ENCODE results near the gene DCDC2C. TPM values are rescaled to one million over a fixed set of nuclear protein-coding genes. Genes with fewer than 3 reads are reported as not detected.

Gene DCDC2C
- total RNA-seq, 2 experiments from 2014 or later, result not detected

DNA sequence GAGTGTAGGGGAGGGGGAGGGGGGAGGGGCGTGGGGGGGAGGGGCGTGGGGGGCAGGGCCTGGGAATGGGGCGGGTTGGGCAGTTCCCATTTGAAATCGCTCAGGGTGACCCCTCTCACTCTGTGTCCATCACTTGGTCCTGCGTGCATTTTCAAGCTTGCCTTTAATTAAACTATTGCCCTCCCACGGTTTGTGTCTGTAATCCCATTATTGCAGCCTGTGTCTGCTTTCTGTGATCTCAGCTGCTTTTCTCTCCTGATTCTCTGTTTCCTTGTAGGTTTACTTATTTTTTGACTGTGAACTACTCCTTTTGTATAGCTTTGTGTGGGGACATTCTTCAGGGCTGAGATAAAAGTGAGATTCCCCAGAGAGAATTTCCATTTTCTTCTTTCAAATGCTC, 1.3 kb downstream of the DCDC2C start:
- ChIA-PET CTCF (no interaction called here), POLR2A (no interaction called here)

DNA sequence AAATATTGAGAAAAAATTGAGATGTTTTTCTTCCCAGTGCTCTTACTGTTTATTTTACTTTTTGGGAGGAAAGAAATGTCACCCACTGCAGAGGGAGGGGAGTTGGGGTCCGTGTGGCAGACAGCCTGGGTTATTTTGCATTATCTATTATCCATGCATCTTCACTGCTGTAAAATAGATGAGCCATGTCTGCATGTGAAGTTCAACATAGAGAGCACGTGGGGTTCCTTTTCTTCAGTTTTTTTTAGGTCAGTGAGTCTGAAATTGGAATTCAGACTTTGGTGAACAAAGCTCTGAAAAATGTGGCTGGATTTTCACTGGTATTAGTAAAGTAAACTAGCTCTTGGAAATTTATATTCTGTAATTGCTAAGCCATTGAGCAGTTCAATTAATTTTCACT, 2.4 kb downstream of the DCDC2C start:
- POLR2A ChIA-PET, result no interaction called here
- CTCF ChIA-PET, result no interaction called here

DNA sequence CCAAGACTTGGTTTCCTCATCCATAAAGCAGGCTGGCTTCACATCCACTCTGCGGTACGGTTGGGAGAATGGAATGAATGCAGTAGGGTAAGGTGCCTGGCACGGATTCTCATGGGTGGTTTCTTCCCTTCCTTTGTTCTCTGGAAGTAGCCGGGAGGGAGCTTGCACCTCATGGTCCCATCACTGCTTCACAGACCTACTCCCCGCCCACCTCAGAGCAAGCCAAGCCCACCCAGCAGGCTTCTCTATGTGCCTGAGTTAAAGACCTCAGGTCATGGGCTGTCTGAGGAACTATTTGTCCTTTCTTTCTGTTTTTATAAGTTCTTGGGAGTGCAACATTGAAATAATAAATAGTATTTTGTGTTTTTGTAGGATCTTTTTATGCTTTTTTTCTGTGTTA, 3.5 kb downstream of the DCDC2C start:
- POLR2A ChIA-PET, result no interaction called here
- CTCF ChIA-PET, result no interaction called here

DNA sequence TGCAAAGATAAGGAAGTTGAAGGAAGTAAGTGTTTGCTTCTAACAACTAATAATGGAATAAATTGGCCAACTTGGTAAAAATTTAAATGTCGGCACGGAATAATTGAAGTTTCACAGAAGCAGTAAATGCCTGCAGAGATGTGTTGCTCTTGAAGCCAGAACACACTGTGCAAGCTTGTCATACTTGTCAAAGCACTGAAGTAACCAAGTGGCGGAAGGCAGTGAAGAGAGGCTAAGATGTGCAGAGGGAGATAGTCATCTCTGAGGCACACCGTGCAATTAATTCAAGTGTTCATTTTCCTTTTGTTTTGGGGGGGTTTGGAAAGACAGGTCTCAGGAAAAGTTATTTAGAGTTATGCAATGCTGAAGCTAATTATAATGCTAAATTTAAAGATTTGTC, 5.2 kb downstream of the DCDC2C start:
- POLR2A ChIA-PET, result no interaction called here
- CTCF ChIA-PET, result no interaction called here

DNA sequence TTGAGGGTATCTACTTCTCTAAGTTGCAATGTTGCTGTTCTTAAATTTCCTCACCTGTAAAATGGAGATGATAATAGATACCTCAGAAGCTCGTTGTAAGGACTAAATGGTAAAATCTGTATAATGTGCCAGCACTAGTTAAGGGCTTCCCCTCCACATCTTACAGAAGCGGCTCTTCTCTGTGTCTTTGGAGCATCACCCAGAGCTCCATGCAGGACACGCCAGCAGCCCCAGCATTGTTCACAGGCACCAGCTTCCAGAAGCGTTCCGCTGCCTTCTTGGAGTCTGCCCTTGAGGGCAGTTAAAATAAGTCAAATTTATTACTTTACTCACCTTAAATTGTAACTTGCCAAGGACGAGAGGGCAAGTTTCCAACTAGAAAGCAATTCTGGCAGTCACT, 5.8 kb downstream of the DCDC2C start:
- ChIA-PET CTCF (no interaction called here), POLR2A (no interaction called here)

DNA sequence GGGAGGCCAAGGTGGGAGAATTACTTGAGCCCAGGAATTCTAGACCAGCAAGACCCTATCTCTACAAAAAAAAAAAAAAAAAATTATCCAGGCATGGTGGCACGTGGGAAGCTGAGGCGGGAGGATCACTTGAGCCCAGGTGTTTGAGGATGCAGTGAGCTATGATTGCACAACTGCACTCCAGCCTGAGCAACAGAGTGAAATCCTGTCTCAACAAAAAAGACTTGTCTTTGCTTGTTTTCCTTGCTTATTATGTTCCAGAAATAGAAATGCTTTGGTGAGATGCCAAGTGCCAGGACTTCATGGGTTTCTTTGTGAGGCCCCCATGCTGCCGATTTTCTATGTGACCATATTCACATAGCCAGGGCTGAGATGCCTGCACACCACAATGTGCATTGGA, 9.0 kb downstream of the DCDC2C start:
- ChIA-PET CTCF (no interaction called here), POLR2A (no interaction called here)

DNA sequence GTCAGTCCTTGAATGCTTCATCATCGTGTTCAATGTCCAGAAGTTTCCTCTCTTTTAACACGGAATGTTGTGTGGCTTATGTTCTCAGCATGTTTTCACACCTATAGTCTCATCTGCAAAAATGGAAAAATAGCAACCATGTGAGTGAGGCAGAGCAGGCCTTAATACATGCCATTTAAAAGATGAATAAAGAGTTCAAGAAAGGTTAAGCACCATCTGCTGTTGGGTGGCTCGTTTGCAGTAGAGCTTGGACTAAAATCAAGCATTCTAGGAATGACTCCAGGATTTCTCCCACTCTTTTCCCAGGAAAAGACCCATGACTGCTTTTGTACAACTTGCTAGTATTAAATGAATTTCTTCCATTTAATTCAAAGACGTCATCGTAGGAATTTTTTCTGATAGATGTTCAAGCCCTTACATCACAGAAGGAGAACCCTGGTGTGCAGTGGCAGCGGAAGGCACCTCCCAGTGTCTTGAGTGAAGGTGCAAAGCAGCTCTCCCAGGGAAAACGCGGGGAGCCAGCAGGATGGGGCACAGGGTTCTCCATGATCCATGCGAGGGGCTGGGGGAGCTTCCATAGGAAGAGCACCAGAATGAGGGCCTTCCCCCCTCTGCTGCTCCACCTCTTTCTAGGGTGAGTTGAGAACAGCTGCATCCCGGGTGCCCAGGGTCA, 9.6 kb downstream of the DCDC2C start:
- ChIA-PET CTCF (no interaction called here), POLR2A (no interaction called here)

DNA sequence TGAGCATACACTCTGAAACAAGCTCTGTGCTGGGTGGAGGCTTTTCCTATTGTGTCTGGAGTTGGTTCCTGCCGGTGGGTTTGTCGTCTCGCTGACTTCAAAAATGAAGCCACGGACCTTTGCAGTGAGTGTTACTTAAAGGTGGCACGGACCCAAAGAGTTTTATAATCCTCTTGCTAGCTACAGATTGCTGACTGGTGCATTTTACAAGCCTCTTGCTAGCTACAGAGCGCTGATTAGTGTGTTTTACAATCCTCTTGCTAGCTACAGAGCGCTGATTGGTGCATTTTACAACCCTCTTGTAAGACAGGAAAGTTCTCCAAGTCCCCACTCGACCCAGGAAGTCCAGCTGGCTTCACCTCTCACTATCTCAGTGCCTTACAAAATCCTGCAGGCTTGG, 15.3 kb downstream of the DCDC2C start:
- POLR2A ChIA-PET, result no interaction called here
- CTCF ChIA-PET, result interaction anchor here (1.5 kb wide), 1 partner anchor 9 kb away, joined by 5 read pairs; no protein-coding TSS in a partner anchor

DNA sequence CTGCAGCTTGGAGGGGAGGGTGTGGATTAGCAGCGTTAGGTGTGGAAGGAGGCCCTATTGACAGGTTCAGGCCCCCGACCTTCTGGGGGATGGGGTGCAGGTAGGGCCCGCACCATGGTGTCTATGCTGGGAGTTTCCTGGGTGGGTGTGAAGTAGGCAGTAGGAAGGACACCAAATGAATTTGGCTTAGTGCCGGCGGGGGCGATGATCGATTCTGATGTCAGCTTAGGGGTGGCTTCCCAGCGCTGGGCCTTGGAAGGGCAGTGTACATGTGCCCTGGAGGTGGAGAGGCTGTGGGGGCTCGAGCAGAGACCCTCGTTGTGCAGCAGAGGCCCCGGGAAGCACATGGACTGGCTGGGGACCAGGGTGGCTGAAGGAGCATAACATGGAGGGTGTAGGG, 21.6 kb downstream of the DCDC2C start:
- ChIA-PET POLR2A (no interaction called here), CTCF (no interaction called here)

DNA sequence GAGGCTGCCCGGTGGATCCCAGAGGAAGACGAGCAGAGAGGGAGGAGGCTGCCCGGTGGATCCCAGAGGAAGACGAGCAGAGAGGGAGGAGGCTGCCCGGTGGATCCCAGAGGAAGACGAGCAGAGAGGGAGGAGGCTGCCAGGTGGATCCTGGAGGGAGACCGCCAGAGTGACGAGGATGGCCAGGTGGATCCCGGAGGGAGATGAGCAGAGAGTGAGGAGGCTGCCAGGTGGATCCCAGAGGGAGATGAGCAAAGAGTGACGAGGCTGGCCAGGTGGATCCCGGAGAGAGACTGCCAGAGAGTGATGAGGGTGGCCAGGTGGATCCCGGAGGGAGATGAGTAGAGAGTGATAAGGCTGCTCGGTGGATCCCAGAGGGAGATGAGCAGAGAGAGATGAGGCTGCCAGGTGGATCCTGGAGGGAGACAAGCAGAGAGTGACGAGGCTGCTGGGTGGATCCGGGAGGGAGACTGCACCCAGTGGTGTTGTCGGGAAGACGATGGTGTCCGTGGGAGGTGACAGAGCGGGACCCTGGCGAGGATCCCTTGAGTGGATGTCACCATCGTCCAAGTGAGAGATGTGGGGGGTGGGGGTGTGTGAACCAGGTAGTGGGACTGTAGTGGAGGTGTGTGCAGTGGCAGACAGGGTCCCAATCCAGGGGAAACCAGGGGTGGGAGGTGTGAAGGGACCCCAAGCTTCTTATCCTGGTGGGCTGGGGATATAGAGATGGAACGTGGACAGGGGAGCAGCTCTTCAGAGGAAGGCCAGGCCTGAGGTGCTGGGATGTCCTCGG, 22.3 kb downstream of the DCDC2C start:
- ChIA-PET POLR2A (no interaction called here), CTCF (no interaction called here)

DNA sequence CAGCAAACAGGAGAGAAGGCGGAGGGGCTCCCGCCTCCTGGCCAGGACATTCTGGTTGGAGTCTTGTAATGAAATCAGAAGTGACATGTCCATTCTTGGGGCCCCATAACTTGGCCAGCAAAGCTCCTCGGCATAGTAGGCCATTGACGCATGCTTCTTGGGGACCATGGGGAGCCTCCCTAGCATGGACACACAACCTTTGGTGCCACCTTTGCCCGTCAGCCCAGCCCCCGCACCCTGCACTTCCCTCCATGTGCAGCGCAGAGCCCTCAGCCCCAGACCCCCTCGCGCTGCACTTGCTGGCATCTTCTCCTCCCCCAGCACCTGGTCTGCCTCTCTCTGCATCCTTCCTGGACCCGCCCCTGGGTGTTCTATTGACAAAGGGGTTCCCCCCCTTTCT, 23.1 kb downstream of the DCDC2C start:
- POLR2A ChIA-PET, result no interaction called here
- CTCF ChIA-PET, result no interaction called here

DNA sequence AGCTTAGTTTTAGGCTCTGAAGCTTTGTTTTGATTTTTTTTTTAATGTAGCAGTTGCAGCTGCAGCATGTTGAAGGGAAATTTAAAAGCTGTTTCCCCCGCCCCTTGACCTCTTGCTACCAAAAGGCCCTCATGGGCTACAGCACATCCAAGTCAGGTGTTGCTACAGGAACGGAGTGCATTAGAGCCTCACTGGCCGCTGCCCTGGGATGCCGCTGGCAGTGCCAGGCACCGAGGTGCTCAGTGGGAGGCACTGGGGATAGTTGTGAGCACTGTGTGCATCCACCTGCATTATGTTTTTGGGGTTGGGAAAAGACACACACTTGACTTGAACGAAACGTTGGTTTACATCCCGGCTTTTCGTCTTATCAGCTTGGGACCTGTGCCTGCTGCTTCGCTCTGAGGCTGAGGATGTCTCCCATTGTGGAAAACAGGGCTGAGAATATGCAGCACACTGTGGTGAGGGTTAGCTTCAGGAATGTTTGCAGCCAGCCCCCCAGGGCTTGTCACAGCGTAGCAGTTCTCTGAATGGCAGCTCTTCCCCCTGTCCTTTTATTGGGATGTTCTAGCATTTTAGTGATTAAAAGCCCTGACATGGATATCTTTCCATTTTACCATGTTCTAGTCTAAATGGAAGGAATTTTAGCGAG, 24.1 kb downstream of the DCDC2C start:
- POLR2A ChIA-PET, result no interaction called here
- CTCF ChIA-PET, result interaction anchor here (0.8 kb wide), 1 partner anchor 8 kb away, joined by 5 read pairs; no protein-coding TSS in a partner anchor

DNA sequence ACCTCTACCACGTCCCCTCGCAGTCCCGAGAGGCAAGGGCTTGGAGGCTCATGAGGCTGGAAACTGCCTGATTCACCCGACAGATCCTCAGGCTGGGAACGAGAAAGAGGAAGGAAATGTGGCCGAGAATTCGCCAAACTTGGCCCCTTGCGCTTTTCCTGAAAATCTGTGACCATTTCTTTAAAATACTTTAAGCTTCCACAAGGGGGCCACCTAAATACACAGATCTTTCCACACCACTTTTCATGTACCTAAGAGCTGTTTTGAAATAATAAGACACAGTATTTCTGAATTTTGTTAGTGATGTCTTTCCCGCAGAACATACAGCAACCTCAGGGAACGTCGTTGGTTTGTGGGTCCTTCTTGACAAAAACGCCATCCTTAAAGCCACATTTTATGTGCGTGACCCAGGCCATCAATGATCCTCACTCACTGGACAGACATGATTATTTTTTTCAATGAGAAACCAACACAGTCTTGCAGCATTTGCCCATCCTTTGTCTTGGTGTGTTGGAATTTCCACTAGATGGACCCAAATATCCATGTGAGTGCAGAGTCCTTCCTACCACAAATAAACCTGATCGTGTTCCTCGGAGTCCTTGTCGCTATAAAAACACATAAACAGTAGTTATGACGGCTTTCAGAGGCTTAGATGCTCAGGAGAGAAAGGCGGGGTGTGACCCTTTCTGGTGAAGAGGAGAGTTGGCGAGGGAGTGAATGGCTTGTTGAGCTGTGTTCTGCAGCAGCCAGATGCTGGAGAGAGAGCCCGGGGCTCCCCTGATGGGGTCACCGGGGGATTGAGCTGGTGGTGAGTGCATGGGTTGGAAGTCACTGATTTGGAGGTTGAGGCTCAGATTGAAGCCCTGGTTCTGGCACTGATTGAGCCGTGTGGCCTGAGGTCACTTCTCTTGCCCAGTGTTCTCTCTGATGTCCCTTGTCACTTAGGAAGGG, 25.0 kb downstream of the DCDC2C start:
- ChIA-PET CTCF (interaction anchor here (0.8 kb wide), 1 partner anchor 9 kb away, joined by 5 read pairs; no protein-coding TSS in a partner anchor), POLR2A (no interaction called here)

DNA sequence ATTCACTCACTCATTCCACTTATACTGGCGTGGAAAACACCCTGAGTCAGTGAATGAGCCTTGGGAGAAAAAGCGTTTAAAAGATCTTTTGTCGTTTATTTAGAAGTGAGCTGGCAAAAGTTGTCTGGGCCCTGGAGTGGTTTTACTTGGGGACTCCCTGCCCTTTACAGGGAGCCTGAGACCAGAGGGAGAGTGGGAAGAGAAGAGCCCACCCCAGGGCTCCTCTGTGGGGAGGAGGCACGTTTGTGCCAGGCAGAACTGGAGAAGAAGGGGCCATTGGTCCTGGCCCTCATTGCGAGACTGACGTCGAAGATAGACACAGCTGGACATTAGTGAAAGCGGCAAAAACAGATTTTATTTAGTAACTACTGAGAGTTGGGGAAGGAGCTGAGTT, 25.7 kb downstream of the DCDC2C start:
- CTCF ChIA-PET, result no interaction called here
- POLR2A ChIA-PET, result no interaction called here

DNA sequence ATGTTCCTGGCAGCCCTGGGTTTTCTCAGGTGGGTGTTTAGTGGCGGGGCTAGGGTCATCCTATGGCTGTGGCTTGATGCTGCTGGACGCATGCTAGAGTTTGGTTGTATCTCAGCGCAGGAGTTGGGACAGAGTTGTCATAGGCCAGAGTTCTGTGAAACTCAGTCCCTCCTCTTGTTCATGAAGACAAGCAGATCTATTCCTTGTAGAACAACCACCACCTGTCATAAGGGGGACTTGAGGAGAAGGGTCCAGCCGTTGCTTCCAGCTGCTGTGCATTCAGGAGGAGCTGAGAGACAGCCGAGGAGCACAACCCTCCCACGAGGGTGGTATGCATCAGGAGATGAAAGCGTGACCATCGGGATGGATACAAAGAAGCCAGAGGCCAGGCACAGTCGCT, 26.4 kb downstream of the DCDC2C start:
- CTCF ChIA-PET, result no interaction called here

DNA sequence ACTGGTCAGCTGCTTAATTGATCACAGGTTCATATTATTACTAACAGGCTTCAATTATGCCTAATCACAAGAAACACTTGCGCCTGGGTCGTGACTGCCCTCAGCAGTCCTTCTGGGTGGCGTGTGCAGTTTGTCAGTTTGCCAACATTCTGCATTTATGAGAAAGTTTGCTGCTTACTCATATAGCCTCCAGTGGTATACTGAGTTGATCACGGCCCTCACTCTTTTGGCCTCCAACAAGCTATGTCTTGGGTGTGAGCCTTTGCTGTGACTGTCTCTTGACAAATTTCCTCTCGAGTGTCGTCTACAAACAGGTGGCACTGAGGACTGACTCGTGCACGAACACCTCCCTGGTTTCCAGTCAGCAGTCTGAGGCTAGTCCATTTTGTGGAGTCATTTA, 27.3 kb downstream of the DCDC2C start:
- ChIA-PET CTCF (interaction anchor here (0.6 kb wide), 1 partner anchor 35 kb away, joined by 3 read pairs; no protein-coding TSS in a partner anchor), POLR2A (no interaction called here)

More for the DNA sequence above, 26.4 kb downstream of the DCDC2C start:
- POLR2A ChIA-PET, result no interaction called here

DNA sequence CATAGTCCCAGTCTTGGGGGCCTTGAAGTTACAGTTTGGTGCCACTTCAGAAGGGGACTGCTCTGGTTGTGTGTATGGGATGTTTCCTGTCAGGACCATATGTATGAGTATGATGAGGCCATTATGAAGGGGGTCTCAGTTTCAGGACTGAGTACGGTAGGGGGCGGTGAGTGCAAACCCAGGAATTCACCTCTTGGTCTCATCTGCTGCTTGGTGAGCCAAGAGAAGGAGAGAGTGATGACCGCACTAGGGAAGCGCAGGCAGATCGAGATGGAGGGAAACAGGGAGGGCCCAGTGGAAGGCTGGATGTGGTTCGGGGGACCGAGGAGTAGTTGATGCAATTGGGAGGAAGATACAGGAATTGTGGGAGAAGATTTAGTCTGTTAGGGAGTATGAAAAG, 28.5 kb downstream of the DCDC2C start:
- POLR2A ChIA-PET, result no interaction called here
- CTCF ChIA-PET, result no interaction called here

DNA sequence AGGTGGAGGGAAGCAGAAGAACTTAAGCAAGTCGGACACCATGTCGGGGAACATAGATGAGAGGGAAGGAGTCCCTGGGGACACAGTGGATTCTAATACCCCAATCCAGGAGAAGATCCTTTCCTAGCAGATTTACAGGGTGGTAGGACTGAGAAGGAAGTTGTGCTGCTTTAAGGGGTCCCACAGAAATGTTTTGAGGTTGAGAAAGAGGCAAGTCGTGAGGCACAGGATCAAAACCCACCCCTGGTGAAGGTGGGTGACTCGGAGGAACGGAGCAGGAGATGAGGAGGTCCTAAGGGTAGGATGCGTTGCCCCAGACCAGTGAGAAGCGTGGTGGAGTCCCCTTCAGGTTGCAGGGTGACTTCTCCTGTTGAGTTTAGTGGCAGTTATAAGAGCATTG, 32.7 kb downstream of the DCDC2C start:
- CTCF ChIA-PET, result no interaction called here
- POLR2A ChIA-PET, result no interaction called here

DNA sequence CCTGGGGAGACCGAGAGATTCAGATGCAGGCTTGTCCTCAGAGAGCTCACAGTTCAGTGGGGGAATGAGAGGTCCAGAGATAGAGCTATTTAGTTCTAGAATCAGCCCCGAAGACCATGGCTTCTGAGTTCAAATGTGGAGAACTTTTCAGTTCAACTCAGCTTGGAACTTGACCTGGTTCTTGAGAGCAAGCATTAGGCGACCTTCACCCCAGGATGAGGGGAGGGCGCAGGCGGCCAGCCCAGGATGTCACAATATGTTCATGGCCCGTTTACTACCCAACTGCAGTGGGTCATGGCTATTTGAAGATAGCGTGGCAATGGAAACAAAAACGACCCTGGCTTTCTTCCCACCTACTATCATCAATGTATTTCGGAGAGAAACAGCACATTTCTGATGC, 33.8 kb downstream of the DCDC2C start:
- ChIA-PET POLR2A (no interaction called here), CTCF (no interaction called here)

DNA sequence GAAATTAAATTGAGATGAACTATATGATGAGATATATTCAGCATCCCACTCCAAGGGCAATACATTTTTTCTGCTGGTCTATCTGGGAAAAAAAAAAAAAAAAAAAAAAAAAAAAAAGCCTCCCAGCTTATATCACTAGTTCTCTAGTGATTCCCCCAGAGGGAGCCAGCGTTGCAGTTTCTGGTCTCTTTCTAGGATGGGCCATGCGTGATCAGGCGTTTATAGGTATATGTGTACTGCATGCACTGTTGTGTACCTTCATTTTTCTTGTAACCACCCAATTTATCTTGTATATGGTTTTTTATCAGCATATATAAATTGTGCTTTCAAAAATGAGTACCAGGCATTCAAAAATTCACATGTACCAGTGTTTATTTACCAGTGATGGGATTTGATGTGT, 35.1 kb downstream of the DCDC2C start:
- ChIA-PET POLR2A (interaction anchor here (0.6 kb wide), 1 partner anchor 22 kb away, joined by 4 read pairs; no protein-coding TSS in a partner anchor), CTCF (no interaction called here)
